Muscle layer of colon (tissue), 2 donors: ENCODE measurements around the gene C9orf152.

Source experiments
- H3K27ac ChIP-seq: one replicate; pipeline ENCODE4 v1.7.0; 2013; ENCODE audit warnings: low read depth, mild to moderate bottlenecking, low read length, moderate library complexity
- H3K27me3 ChIP-seq, 2 donors: one replicate each; pipeline ENCODE4 v1.7.0; 2013; ENCODE audit warnings: low read length in 2 of 2, mild to moderate bottlenecking in 2 of 2; ENCODE audit not compliant: insufficient read depth in 2 of 2, control insufficient read depth in 1 of 2
- H3K36me3 ChIP-seq: one replicate; pipeline ENCODE4 v1.7.0; 2013; ENCODE audit warnings: mild to moderate bottlenecking, low read length; ENCODE audit not compliant: insufficient read depth
- H3K4me1 ChIP-seq: one replicate; pipeline ENCODE4 v1.7.0; 2013; ENCODE audit warnings: mild to moderate bottlenecking, low read length; ENCODE audit not compliant: insufficient read depth
- H3K4me3 ChIP-seq, 2 donors: one replicate each; pipeline ENCODE4 v1.7.0; 2013; ENCODE audit warnings: low read length in 2 of 2, low read depth in 1 of 2, mild to moderate bottlenecking in 1 of 2, moderate library complexity in 1 of 2
- H3K9ac ChIP-seq: one replicate; pipeline ENCODE4 v1.7.0; 2013; ENCODE audit warnings: low read length
- H3K9me3 ChIP-seq: one replicate; pipeline ENCODE4 v1.7.0; 2013; ENCODE audit warnings: mild to moderate bottlenecking, low read length
- donor health status: abdominal sarcoma.
- donor health status: Adenocarcinoma of cecum.

Gene C9orf152

GRCh38 chr9:110248361-110248760 is 40.4 kb upstream of the C9orf152 start:
- no peak overlapping the region for H3K4me3 ChIP-seq
- peaks cover 3% of the 10 kb centered on the region for H3K4me1 ChIP-seq
- no peak overlapping the region for H3K27ac ChIP-seq
- peaks cover 28% of the 10 kb centered on the region for H3K36me3 ChIP-seq
- no peaks in the 10 kb centered on the region for H3K27me3 ChIP-seq
- no peak overlapping the region for H3K9ac ChIP-seq
- H3K9me3 ChIP-seq = no peaks in the 10 kb centered on the region

GRCh38 chr9:110246214-110246613 is 38.3 kb upstream of the C9orf152 start:
- Histone ChIP-seq H3K27me3 (no peaks in the 10 kb centered on the region), H3K36me3 (peaks cover 40% of the 10 kb centered on the region), H3K4me3 (no peak overlapping the region), H3K9ac (no peak overlapping the region), H3K9me3 (no peaks in the 10 kb centered on the region), H3K4me1 (no peaks in the 10 kb centered on the region), H3K27ac (no peak overlapping the region)

GRCh38 chr9:110244616-110245015 is 36.7 kb upstream of the C9orf152 start:
- no peaks in the 10 kb centered on the region for H3K9me3 ChIP-seq
- H3K9ac ChIP-seq = no peak overlapping the region
- H3K4me3 ChIP-seq = no peak overlapping the region
- H3K36me3 ChIP-seq = peaks cover 37% of the 10 kb centered on the region
- no peak overlapping the region for H3K27ac ChIP-seq
- no peaks in the 10 kb centered on the region for H3K27me3 ChIP-seq
- H3K4me1 ChIP-seq = no peaks in the 10 kb centered on the region

GRCh38 chr9:110241858-110242321 is 33.9 kb upstream of the C9orf152 start:
- Histone ChIP-seq H3K4me3 (no peak overlapping the region), H3K9ac (no peak overlapping the region), H3K4me1 (no peaks in the 10 kb centered on the region), H3K27ac (no peak overlapping the region), H3K27me3 (no peaks in the 10 kb centered on the region), H3K36me3 (peaks cover 32% of the 10 kb centered on the region), H3K9me3 (no peaks in the 10 kb centered on the region)

- no peak overlapping the region for H3K27ac ChIP-seq
- H3K9me3 ChIP-seq = no peaks in the 10 kb centered on the region
- H3K27me3 ChIP-seq = no peaks in the 10 kb centered on the region
Measured at GRCh38 chr9:110241260-110241857, 33.4 kb upstream of the C9orf152 start.

GRCh38 chr9:110240198-110240597 is 32.2 kb upstream of the C9orf152 start:
- no peak overlapping the region for H3K9ac ChIP-seq
- no peaks in the 10 kb centered on the region for H3K4me1 ChIP-seq
- H3K27ac ChIP-seq = no peak overlapping the region
- no peaks in the 10 kb centered on the region for H3K9me3 ChIP-seq
- no peaks in the 10 kb centered on the region for H3K27me3 ChIP-seq
- no peak overlapping the region for H3K4me3 ChIP-seq
- H3K36me3 ChIP-seq = peaks cover 24% of the 10 kb centered on the region

More at GRCh38 chr9:110241260-110241857, 33.4 kb upstream of the C9orf152 start:
- H3K36me3 ChIP-seq = peaks cover 29% of the 10 kb centered on the region
- H3K9ac ChIP-seq = no peak overlapping the region
- no peaks in the 10 kb centered on the region for H3K4me1 ChIP-seq
- no peak overlapping the region for H3K4me3 ChIP-seq

GRCh38 chr9:110228321-110228720 is 20.4 kb upstream of the C9orf152 start:
- no peak overlapping the region for H3K27ac ChIP-seq
- no peak overlapping the region for H3K9ac ChIP-seq

GRCh38 chr9:110224583-110224982 is 16.6 kb upstream of the C9orf152 start:
- Histone ChIP-seq H3K9me3 (no peaks in the 10 kb centered on the region), H3K27ac (no peak overlapping the region), H3K4me1 (no peaks in the 10 kb centered on the region), H3K27me3 (no peaks in the 10 kb centered on the region), H3K9ac (no peak overlapping the region), H3K4me3 (no peak overlapping the region), H3K36me3 (no peaks in the 10 kb centered on the region)

More at GRCh38 chr9:110228321-110228720, 20.4 kb upstream of the C9orf152 start:
- Histone ChIP-seq H3K4me3 (no peak overlapping the region), H3K9me3 (no peaks in the 10 kb centered on the region), H3K27me3 (no peaks in the 10 kb centered on the region), H3K4me1 (no peaks in the 10 kb centered on the region), H3K36me3 (no peaks in the 10 kb centered on the region)

- Histone ChIP-seq H3K27me3 (no peaks in the 10 kb centered on the region), H3K4me1 (no peaks in the 10 kb centered on the region), H3K9ac (no peak overlapping the region), H3K36me3 (no peaks in the 10 kb centered on the region), H3K4me3 (no peak overlapping the region), H3K27ac (no peak overlapping the region), H3K9me3 (no peaks in the 10 kb centered on the region)
Measured at GRCh38 chr9:110220809-110221208, 12.8 kb upstream of the C9orf152 start.

- no peaks in the 10 kb centered on the region for H3K27me3 ChIP-seq
- H3K4me3 ChIP-seq = no peak overlapping the region
- H3K9me3 ChIP-seq = no peaks in the 10 kb centered on the region
- no peak overlapping the region for H3K9ac ChIP-seq
- H3K4me1 ChIP-seq = no peaks in the 10 kb centered on the region
- H3K27ac ChIP-seq = no peak overlapping the region
- H3K36me3 ChIP-seq = no peaks in the 10 kb centered on the region
Measured at GRCh38 chr9:110217656-110218099, 9.7 kb upstream of the C9orf152 start.

- Histone ChIP-seq H3K9ac (no peak overlapping the region), H3K4me3 (no peak overlapping the region), H3K27ac (no peak overlapping the region), H3K4me1 (no peaks in the 10 kb centered on the region), H3K9me3 (no peaks in the 10 kb centered on the region), H3K27me3 (no peaks in the 10 kb centered on the region), H3K36me3 (no peaks in the 10 kb centered on the region)
Measured at GRCh38 chr9:110214586-110215355, 6.8 kb upstream of the C9orf152 start.
